GM12892 (cell line): ENCODE results near the gene PLA2G4E.
A peak's percentile ranks its signal among the peaks of the same experiment; 100 is the strongest.

Source experiments
- DNase-seq: peaks from one replicate; pipeline ENCODE4 v3.0.0; 2011; ENCODE audit not compliant: insufficient read length
- FAIRE-seq: peaks from 2 replicates; lab custom pipeline; 2011; peaks lifted over from hg19 to GRCh38; lab: Jason Lieb, UNC
- POLR2A ChIP-seq: IDR thresholded peaks from 2 replicates; pipeline ENCODE4 v1.6.1; 2011; ENCODE audit warnings: low read depth, low read length, control low read depth
- POLR2AphosphoS5 ChIP-seq: IDR thresholded peaks from 2 replicates; pipeline ENCODE4 v1.6.1; 2011; ENCODE audit warnings: low read depth, low read length, control low read depth
- TAF1 ChIP-seq: IDR thresholded peaks from 2 replicates; pipeline ENCODE4 v1.6.1; 2011; ENCODE audit warnings: low read depth, mild to moderate bottlenecking, control low read depth, low read length, borderline replicate concordance

The PLA2G4E gene

GRCh38 chr15:41965441-41966413 is 55.1 kb downstream of the PLA2G4E start:
- FAIRE-seq: no peak
- DNase-seq: no peak
- no peak for TF ChIP-seq TAF1
- 0 out of 2 replicates have a peak, but pooled peaks have one; percentile 3 for TF ChIP-seq POLR2AphosphoS5
- TF ChIP-seq POLR2A: no peak

- FAIRE-seq (no peak), DNase-seq (no peak)
- TF ChIP-seq POLR2AphosphoS5 (no peak), POLR2A (no peak), TAF1 (no peak)
These were observed 59.1 kb downstream of the PLA2G4E start for GRCh38 chr15:41961595-41962202.

GRCh38 chr15:41961001-41961518 is 59.8 kb downstream of the PLA2G4E start:
- FAIRE-seq (no peak), DNase-seq (no peak)
- TF ChIP-seq TAF1 (no peak), POLR2A (no peak), POLR2AphosphoS5 (no peak)

DNA sequence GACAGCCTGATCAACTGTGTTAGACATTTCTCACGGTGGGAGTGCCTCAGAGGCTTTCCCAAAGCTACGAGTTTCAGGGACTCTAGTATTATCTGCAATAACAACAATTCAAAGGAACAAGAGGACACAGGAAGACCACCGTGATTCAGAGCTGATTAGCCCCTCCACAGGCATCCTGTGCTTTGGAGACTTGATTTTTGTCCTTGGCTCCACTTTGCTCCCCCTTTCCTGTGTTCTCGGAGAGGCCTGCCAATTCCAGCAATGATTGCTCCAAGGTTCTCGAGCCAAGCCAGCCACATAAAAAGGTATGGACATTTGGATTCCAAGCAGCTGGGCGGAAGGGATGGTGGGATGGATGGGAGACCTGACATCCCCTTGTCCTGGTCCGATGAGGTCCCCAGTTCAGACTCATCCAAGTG is 62.8 kb downstream of the PLA2G4E start:
- DNase-seq: no peak
- no peak for FAIRE-seq
- no peak for TF ChIP-seq POLR2A
- no peak for TF ChIP-seq TAF1
- no peak; the same call in 1 of the 2 replicates for TF ChIP-seq POLR2AphosphoS5

GRCh38 chr15:41957021-41957897 is 63.6 kb downstream of the PLA2G4E start:
- DNase-seq (peak; percentile 31), FAIRE-seq (peak; percentile 72)
- TF ChIP-seq POLR2A (peak; percentile 19; the same call in 1 of the 2 replicates), POLR2AphosphoS5 (no peak; the same call in 1 of the 2 replicates), TAF1 (no peak)

GRCh38 chr15:41955807-41956525 is 64.9 kb downstream of the PLA2G4E start:
- FAIRE-seq (no peak), DNase-seq (no peak)

GRCh38 chr15:41955100-41955499 is 65.7 kb downstream of the PLA2G4E start:
- DNase-seq: no peak
- FAIRE-seq: no peak
- TF ChIP-seq POLR2AphosphoS5: no peak

More at GRCh38 chr15:41955807-41956525, 64.9 kb downstream of the PLA2G4E start:
- TF ChIP-seq TAF1: no peak
- no peak for TF ChIP-seq POLR2AphosphoS5
- no peak for TF ChIP-seq POLR2A

DNA sequence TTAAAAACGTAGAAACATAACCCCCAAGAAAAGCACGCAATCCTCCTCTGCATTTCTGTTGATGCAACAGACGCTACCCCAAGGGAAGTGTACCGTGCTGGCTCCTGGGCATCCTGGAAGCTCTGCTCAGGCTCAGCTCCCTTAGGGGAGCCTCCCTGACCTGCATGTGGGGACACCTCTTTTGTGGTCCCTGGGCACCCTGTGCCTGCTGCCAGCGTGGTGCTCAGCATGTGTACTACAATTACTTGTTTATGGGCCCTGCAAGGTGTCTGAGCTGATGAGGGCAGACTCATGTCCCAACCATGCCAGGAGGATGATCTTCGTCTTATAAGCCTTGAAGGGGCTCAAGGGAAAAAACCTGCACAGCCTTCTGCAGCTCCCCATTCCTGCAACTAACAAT is 66.8 kb downstream of the PLA2G4E start:
- no peak for TF ChIP-seq TAF1
- no peak for TF ChIP-seq POLR2A
- TF ChIP-seq POLR2AphosphoS5: no peak
- no peak for FAIRE-seq
- DNase-seq: no peak

DNA sequence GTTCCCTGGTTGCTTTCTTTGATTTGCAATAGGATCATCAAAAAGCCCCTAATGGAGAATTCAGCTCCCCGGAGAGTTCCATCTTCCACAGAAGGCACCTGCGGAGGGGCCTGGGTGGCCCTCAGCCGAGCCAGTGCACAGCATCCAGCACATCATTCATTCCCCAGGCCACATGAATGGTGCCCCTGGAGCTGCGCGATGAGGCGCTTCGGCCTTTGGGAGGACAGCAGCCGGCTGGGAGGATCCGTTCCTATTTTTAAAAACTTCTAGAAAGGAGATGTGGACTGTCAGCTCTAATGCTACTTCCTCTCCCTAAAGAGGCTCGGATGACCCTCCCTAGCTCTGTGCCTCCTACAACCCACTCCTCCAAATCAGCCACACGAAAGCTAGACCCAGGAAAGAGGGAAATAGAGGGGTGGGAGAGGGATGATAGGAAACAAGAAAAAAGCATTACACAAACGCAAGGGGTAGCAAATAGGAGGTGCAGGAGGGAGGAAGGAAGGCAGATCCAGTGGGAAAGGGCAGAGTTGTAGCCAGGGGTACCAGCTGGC is 68.8 kb downstream of the PLA2G4E start:
- DNase-seq (no peak), FAIRE-seq (no peak)
- TF ChIP-seq POLR2A (no peak), POLR2AphosphoS5 (no peak), TAF1 (no peak)

- FAIRE-seq (no peak), DNase-seq (no peak)
- TF ChIP-seq POLR2A: no peak
- no peak for TF ChIP-seq TAF1
- no peak for TF ChIP-seq POLR2AphosphoS5
These were observed 69.3 kb downstream of the PLA2G4E start for GRCh38 chr15:41951571-41951970.

DNA sequence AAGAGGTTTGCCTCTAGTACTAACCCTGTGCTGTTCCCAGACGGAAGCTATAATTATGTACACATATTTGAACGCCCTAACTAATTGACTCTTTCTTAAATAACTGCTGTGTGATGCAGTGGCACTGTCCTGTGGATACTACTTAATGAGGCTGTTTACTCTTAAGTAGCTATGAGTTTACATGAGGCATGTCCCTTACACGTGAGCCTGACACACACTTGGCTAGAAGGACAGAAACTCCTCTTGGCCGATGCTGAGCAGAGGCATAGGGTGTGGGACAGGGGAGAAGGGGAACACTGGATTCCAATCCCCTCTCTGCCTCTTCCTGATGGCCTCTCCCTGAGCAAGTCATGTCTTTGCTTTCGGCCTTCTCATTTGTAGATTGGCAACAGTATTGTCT is 70.4 kb downstream of the PLA2G4E start:
- no peak for DNase-seq
- no peak for FAIRE-seq
- no peak for TF ChIP-seq TAF1
- 0 out of 2 replicates have a peak, but pooled peaks have one; percentile 47 for TF ChIP-seq POLR2A
- peak; percentile 61; the same call in 1 of the 2 replicates for TF ChIP-seq POLR2AphosphoS5
